Measurements from ENCODE around the gene EVL.
A peak's percentile ranks its signal among the peaks of the same experiment; 100 is the strongest.

EVL gene

DNA sequence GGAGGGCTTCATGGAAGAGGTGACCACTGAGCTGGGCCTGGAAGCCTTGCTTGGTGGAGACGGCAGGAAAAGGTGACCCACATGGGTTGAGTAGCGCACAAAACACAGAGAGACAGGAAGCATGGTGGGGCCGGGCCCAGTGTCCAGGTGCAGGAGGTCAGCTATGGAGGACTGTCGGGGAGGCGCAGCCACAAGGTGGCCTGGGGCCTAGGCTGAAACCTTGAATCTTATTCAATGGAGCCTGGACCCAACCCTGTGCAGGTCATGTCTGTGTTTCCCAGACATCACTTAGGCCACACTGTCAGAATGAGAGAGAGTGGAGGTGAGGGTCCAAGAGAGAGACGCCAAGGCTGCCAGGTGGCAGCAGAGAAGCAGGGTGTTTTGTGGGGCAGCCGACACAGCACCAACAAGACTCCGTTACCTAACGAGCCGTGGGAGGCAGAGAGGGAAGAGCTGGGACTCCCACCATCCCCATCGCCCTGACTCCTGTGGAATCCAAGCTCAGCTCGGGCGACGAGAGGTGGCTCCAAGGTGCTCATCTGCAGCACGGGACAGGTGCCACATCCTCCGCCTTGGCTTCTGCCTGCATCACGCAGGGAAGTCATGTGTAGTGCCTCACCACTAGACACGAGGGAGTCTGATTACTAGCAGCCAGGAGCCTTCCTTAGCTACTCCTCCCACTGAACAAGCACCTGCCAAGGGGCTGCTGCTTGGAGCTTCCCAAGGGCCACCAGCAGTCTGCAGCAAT lies 55.5 kb downstream of the EVL start:
- no peaks in the 10 kb centered on the region for H3K27me3 ChIP-seq (ENCODE audit: insufficient read depth, poor library complexity, severe bottlenecking)
- TF ChIP-seq SPI1 (IDR thresholded peaks at IDR 0.05; ENCODE audit: borderline replicate concordance, low read depth) (no peak), GABPA (IDR thresholded peaks at IDR 0.05; ENCODE audit: low read depth) (no peak), POLR2AphosphoS5 (IDR thresholded peaks at IDR 0.05; ENCODE audit: low read depth) (no peak)
- TF ChIP-seq, protein P1, sequence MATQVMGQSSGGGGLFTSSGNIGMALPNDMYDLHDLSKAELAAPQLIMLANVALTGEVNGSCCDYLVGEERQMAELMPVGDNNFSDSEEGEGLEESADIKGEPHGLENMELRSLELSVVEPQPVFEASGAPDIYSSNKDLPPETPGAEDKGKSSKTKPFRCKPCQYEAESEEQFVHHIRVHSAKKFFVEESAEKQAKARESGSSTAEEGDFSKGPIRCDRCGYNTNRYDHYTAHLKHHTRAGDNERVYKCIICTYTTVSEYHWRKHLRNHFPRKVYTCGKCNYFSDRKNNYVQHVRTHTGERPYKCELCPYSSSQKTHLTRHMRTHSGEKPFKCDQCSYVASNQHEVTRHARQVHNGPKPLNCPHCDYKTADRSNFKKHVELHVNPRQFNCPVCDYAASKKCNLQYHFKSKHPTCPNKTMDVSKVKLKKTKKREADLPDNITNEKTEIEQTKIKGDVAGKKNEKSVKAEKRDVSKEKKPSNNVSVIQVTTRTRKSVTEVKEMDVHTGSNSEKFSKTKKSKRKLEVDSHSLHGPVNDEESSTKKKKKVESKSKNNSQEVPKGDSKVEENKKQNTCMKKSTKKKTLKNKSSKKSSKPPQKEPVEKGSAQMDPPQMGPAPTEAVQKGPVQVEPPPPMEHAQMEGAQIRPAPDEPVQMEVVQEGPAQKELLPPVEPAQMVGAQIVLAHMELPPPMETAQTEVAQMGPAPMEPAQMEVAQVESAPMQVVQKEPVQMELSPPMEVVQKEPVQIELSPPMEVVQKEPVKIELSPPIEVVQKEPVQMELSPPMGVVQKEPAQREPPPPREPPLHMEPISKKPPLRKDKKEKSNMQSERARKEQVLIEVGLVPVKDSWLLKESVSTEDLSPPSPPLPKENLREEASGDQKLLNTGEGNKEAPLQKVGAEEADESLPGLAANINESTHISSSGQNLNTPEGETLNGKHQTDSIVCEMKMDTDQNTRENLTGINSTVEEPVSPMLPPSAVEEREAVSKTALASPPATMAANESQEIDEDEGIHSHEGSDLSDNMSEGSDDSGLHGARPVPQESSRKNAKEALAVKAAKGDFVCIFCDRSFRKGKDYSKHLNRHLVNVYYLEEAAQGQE (IDR thresholded peaks at IDR 0.05; ENCODE audit: insufficient replicate concordance, low read depth) = no peak
- TF ChIP-seq, protein P2, sequence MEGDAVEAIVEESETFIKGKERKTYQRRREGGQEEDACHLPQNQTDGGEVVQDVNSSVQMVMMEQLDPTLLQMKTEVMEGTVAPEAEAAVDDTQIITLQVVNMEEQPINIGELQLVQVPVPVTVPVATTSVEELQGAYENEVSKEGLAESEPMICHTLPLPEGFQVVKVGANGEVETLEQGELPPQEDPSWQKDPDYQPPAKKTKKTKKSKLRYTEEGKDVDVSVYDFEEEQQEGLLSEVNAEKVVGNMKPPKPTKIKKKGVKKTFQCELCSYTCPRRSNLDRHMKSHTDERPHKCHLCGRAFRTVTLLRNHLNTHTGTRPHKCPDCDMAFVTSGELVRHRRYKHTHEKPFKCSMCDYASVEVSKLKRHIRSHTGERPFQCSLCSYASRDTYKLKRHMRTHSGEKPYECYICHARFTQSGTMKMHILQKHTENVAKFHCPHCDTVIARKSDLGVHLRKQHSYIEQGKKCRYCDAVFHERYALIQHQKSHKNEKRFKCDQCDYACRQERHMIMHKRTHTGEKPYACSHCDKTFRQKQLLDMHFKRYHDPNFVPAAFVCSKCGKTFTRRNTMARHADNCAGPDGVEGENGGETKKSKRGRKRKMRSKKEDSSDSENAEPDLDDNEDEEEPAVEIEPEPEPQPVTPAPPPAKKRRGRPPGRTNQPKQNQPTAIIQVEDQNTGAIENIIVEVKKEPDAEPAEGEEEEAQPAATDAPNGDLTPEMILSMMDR (IDR thresholded peaks at IDR 0.05; ENCODE audit: insufficient read depth, low read length) = no peak
- no peak overlapping the region for H3K27ac ChIP-seq (replicated peaks)
- no peak for DNase-seq (ENCODE audit: low read depth in 1 of 2, low spot score in 1 of 2)
- no peak overlapping the region for H3K4me3 ChIP-seq (replicated peaks; ENCODE audit: insufficient read depth, low read length)

DNA sequence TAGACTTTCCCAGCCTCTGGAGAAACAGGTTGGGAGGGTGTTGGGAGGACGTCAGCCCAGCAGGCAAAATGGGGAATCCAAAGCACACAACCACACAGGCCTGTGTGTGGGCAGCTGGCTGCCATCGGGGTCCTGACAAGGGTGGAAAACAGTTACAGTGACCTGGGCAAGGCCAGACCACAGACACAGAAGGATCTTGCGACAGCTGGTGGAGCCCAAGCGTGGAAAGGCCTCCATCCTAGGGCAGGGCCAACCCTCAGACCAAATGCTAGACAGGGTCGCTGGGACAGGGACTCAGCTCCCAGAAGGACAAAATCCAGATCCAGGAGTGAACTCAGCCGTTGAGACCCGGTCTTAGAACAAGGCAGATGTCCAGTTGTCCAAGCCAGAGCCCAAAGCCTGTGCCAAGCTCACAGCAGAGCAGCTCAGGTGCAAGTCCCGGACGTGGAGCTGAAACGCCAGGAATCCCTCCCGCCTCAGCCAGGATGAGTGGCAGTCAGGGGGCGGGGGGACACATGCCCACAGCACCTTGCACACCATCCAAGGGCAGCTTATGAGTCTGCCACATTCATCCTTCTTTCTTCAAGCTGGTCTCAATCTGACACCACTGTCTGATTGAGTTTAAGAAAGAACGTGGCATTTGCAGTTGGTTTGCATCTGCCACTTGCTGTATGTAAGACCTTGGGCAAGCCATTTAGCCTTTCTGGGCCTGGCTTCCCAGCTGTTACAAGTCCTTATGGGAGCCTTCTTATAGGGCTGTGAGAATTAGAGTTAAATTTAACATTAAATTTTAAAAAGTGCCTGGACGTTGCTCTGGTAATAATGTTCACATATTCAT lies 56.6 kb downstream of the EVL start:
- no peak for DNase-seq (ENCODE audit: low read depth in 1 of 2, low spot score in 1 of 2)
- no peak for TF ChIP-seq GABPA (IDR thresholded peaks at IDR 0.05; ENCODE audit: low read depth)
- TF ChIP-seq, protein P1 (IDR thresholded peaks at IDR 0.05; ENCODE audit: insufficient replicate concordance, low read depth) = no peak
- TF ChIP-seq POLR2AphosphoS5 (IDR thresholded peaks at IDR 0.05; ENCODE audit: low read depth) = no peak
- no peak for TF ChIP-seq SPI1 (IDR thresholded peaks at IDR 0.05; ENCODE audit: borderline replicate concordance, low read depth)
- TF ChIP-seq, protein P2 (IDR thresholded peaks at IDR 0.05; ENCODE audit: insufficient read depth, low read length) = no peak
- Histone ChIP-seq H3K27me3 (ENCODE audit: insufficient read depth, poor library complexity, severe bottlenecking) (no peaks in the 10 kb centered on the region), H3K27ac (replicated peaks) (no peak overlapping the region), H3K4me3 (replicated peaks; ENCODE audit: insufficient read depth, low read length) (no peak overlapping the region)

DNA sequence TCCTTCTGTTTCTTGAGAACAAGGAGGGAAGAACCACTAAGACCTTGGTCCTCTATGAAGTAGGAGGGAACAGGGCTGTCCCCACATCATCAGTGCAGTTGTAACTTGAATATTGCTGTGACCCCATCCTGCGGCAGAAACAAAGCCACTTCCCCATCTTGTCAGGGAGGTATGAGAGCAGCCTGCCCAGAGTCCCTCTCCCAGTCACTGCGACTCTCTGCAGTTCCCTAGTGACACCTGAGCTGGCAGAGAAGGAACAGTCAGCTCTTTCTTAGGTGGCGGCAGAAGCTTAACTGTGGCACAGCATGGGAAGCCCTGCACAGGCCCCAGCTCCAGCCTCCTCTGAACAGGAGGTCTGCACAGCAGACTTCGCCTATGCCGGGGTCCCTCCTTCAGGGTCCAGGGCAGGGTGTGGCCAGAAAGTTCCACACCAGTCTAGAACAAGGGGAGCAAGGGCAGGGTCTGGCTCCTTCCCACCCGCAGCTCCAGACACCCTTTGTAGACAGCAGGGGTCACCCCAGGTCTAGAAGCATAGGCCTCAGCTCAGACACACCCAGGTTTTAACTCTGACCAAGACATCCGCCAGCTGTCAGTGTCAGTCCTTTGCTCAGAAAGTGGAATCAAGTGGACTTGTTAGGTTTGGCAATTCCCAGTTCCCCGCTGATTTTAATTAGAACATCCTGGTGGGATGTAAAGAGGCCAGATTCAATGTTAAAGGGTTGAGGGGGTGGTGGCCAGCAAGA lies 57.4 kb downstream of the EVL start:
- H3K27me3 ChIP-seq (ENCODE audit: insufficient read depth, poor library complexity, severe bottlenecking) = no peaks in the 10 kb centered on the region
- no peak overlapping the region for H3K27ac ChIP-seq (replicated peaks)
- DNase-seq (ENCODE audit: low read depth in 1 of 2, low spot score in 1 of 2) = peak; percentile 53 to 86
- H3K4me3 ChIP-seq (replicated peaks; ENCODE audit: insufficient read depth, low read length) = no peak overlapping the region
- TF ChIP-seq, protein P1 (IDR thresholded peaks at IDR 0.05; ENCODE audit: insufficient replicate concordance, low read depth) = no peak
- TF ChIP-seq SPI1 (IDR thresholded peaks at IDR 0.05; ENCODE audit: borderline replicate concordance, low read depth) = peak; percentile 93
- TF ChIP-seq POLR2AphosphoS5 (IDR thresholded peaks at IDR 0.05; ENCODE audit: low read depth) = peak; percentile 40; the same call in 1 of the 2 replicates

All from HL-60 (cell line).